ENCODE measurements around the gene COX6A1. TPM values are rescaled to one million over a fixed set of nuclear protein-coding genes. Genes with fewer than 3 reads are reported as not detected.

Gene COX6A1
- total RNA-seq, 2 experiments from 2014 or later, result 337 to 351 TPM

DNA sequence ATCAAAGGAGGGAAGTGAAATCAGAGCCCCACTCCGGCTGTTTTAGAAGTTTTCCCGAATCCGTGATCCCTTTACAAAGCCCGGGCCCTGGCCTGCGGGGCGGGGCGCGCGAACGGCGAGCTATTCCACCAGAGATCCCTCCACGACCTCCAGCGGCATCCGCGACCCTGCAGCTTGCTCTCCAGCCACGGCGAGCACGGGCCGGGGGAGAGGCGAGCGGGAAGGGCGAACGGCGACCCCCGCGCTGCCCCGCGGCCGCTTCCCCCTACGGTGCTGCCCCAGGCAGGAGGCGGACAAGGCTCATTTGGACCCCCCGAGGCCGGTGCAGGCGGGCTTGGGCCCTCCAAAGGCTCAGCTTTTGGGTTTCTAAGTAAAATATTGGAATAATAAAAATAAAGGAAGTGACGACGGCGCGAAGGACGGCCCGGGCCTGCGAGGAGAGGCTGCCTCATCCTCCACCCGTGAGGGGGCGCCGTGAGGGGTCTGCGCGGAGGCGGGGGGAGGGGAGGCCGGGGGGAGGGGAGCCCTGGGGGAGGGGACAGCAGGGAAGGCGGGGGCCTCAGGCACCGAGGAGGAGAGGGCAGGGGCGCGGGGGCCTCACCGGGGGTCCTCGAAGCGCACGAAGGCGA lies 31.0 kb downstream of the COX6A1 start:
- DNase-seq, result peak; percentile 66
- ChIA-PET CTCF (interaction anchor here (0.9 to 4.7 kb wide), 30 partner anchors 8 to 503 kb away, joined by 3 to 27 read pairs (median 5); partner anchors contain the start of genes COQ5, COX6A1, DYNLL1 and POP5), POLR2A (interaction anchor here (0.6 to 4.0 kb wide), 13 partner anchors 10 to 267 kb away, joined by 3 to 27 read pairs (median 4); partner anchors contain the start of genes COQ5, COX6A1, DYNLL1 and PLA2G1B)
- Mint-ChIP-seq H3K27ac (peak overlapping the region; percentile 87), H3K27me3 (ENCODE audit: low read depth) (no peaks in the 10 kb centered on the region), H3K4me1 (ENCODE audit: low read depth) (peaks cover 40% of the 10 kb centered on the region), H3K36me3 (ENCODE audit: low read depth) (peaks cover 37% of the 10 kb centered on the region), H3K4me3 (peak overlapping the region; percentile 96), H3K9me3 (ENCODE audit: insufficient read depth) (no peaks in the 10 kb centered on the region)
- peak; percentile 32 for ATAC-seq

DNA sequence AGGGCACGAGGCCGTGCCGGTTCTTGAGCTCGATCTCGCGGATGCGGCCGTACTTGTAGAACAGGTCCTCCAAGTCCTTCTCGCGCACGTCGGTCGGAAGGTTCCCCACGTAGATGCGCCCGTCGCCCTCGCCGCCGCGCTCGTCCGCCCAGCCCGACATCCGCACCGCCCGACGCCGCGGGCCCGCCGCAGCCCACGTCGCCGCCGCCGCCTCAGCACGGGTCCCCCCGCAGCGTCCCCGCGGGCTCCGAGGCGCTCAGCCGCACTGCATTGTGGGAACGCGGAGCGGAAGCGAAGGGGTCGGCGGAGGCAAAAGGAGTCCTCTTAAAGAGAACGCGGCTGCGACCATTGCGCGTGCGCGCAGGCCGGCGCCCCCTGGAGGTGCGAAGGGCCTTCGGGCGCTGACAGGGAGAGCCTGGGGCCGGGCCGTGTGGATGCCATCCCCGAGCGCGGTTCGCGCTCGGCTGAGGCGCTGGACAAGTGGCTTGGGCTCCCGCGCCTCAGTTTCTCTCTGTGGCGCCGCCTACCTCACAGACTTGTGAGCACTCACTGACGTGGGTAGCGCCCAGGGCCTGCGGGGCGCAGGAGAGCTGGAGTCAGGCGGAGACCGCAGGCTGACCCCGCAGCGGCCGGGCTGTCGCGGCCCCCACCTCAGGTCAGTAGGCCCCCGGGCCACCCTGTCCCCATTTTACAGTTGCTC lies 31.7 kb downstream of the COX6A1 start, which contains the start of gene SRSF9:
TSS of gene SRSF9 (minus strand) at position 299 of the 700 bp plus-strand sequence. CDS start at position 160, 139 bp downstream.
- DNase-seq (peak; percentile 97), ATAC-seq (peak; percentile 96)
- Mint-ChIP-seq H3K27me3 (ENCODE audit: low read depth) (no peaks in the 10 kb centered on the region), H3K36me3 (ENCODE audit: low read depth) (peaks cover 30% of the 10 kb centered on the region), H3K27ac (peak within 1 kb of the TSS; percentile 87), H3K4me3 (peak within 1 kb of the TSS; percentile 96), H3K4me1 (ENCODE audit: low read depth) (peaks cover 40% of the 10 kb centered on the region), H3K9me3 (ENCODE audit: insufficient read depth) (no peaks in the 10 kb centered on the region)
- ChIA-PET POLR2A (interaction anchor here (0.6 to 4.0 kb wide), 12 partner anchors 10 to 268 kb away, joined by 3 to 27 read pairs (median 6); partner anchors contain the start of genes COQ5, DYNLL1, PLA2G1B and RNU4-1), CTCF (interaction anchor here (0.6 to 4.7 kb wide), 38 partner anchors 8 to 502 kb away, joined by 3 to 27 read pairs (median 4); partner anchors contain the start of genes COQ5, COX6A1, DYNLL1 and POP5)

DNA sequence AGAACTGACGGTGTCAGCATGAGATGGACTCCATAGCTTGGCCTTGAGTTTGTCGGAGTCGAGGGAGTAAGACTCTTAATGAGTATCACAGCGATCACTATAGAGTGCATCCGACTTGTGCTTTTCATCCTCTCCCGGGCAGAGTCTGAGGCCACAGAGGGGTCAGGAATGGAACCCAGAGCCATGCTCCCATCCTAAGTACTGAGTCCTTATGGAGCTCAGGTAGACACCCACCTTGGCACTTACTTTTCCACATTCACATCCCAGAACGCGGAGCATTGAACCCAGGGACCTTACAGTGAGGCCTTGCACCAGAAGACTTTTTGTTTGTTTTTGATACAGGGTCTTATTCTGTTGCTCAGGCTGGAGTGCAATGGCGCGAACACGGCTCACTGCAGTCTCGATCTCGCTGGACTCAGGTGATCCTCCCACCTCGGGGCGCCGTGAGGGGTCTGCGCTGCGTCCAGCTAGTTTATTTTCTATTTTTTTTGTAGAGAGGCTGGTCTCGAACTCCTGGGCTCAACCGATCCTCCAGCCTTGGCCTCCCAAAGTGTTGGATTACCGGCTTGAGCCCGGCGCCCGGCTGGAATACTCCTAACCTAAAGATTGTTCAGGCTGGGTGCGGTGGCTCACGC lies 32.4 kb downstream of the COX6A1 start:
- Mint-ChIP-seq H3K9me3 (ENCODE audit: insufficient read depth) (no peaks in the 10 kb centered on the region), H3K36me3 (ENCODE audit: low read depth) (peaks cover 24% of the 10 kb centered on the region), H3K27ac (peak overlapping the region; percentile 81), H3K27me3 (ENCODE audit: low read depth) (no peaks in the 10 kb centered on the region), H3K4me3 (peak overlapping the region; percentile 96), H3K4me1 (ENCODE audit: low read depth) (peaks cover 40% of the 10 kb centered on the region)
- DNase-seq, result no peak
- ChIA-PET CTCF (interaction anchor here (0.6 to 4.7 kb wide), 24 partner anchors 10 to 269 kb away, joined by 3 to 27 read pairs (median 4); partner anchors contain the start of genes DYNLL1, POP5 and RPLP0), POLR2A (interaction anchor here (0.9 to 4.0 kb wide), 5 partner anchors 11 to 178 kb away, joined by 6 to 27 read pairs (median 7); partner anchors contain the start of genes COQ5, DYNLL1, RNU4-1 and RNU4-2)
- ATAC-seq, result peak; percentile 36

DNA sequence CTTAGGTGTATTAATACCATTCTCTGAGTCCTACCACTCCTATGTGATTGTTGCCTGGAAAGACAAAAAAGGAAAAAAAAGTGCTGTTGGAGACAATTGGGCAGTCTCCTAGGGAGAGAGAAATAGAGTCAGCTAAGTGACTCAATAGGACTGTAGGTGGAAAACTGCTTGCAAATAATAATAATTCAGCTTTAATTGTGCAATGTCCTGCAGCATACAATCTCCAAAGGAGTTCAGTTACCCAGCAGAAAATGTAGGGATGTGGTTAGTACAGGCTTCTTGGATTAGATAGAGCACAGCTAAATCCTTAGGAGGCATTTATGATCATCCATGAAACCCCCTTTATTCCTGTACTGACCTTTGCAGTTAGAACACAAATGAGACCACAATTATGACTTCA lies 34.6 kb downstream of the COX6A1 start:
- H3K27me3 Mint-ChIP-seq (ENCODE audit: low read depth), result no peaks in the 10 kb centered on the region
- CTCF ChIA-PET, result interaction anchor here (0.9 to 1.1 kb wide), 2 partner anchors 13 to 16 kb away, joined by 3 read pairs; no protein-coding TSS in a partner anchor
- no peak overlapping the region for H3K4me3 Mint-ChIP-seq
- ATAC-seq (no peak), DNase-seq (no peak)
- peaks cover 10% of the 10 kb centered on the region for H3K36me3 Mint-ChIP-seq (ENCODE audit: low read depth)
- POLR2A ChIA-PET, result interaction anchor here (0.9 to 1.0 kb wide), 2 partner anchors 24 to 42 kb away, joined by 3 to 4 read pairs; no protein-coding TSS in a partner anchor
- H3K9me3 Mint-ChIP-seq (ENCODE audit: insufficient read depth), result no peaks in the 10 kb centered on the region
- no peak overlapping the region for H3K27ac Mint-ChIP-seq
- peaks cover 22% of the 10 kb centered on the region for H3K4me1 Mint-ChIP-seq (ENCODE audit: low read depth)

DNA sequence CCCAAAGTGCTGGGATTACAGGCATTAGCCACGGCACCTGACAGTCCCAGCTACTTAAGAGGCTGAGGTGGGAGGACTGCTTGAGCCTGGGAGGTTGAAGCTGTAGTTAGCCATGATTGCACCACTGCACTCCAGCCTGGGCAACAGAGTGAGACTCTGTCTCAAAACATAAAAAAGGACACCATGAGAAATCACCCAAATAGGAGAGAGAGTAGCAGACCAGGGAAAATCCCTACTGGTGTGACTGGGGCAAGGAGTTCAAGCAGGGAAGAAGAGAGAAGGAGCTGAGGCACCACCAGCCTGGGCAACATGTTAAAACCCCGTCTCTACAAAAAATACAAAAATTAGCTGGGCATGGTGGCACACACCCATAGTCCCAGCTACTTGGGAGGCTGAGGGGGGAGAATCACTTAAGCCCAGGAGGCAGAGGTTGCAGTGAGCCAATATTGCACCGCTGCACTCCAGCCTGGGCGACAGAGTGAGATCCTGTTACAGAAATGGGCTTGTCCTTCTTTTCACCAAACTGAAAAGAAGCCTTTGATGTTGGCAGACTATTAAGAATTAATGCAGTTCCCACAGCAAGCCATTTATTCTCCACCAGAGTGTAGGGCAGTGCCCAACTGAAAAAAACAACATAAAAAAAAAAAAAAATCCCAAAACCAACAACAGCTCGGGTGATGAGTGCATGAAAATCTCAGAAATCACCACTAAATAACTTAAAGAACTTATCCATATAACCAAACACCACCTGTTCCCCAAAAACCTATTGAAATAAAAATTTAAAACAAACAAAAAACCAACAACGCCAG lies 36.1 kb downstream of the COX6A1 start:
- Mint-ChIP-seq H3K27ac (no peak overlapping the region), H3K4me3 (no peak overlapping the region), H3K36me3 (ENCODE audit: low read depth) (no peaks in the 10 kb centered on the region), H3K27me3 (ENCODE audit: low read depth) (no peaks in the 10 kb centered on the region), H3K4me1 (ENCODE audit: low read depth) (peaks cover 13% of the 10 kb centered on the region), H3K9me3 (ENCODE audit: insufficient read depth) (no peaks in the 10 kb centered on the region)
- ATAC-seq (no peak), DNase-seq (no peak)
- ChIA-PET CTCF (interaction anchor here (0.9 kb wide), 1 partner anchor 42 kb away, joined by 3 read pairs; no protein-coding TSS in a partner anchor), POLR2A (interaction anchor here (0.6 kb wide), 1 partner anchor 181 kb away, joined by 3 read pairs; no protein-coding TSS in a partner anchor)

DNA sequence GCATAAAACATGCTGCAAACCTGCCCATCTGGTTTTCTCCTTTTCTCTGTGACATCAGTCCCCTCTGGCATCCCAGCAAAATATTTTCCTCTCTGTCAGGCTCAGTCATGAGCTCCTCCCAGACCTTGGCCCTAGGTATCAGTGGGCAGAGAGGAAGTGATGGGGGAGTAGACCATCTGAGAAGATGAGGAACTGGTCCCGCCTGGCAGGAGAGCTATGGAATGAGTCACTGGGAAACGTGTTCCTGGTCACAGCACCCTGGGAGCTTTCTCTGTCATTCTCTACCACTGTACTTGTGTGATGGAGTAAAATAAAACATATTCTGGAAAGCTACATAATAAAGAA lies 36.7 kb downstream of the COX6A1 start:
- H3K27me3 Mint-ChIP-seq (ENCODE audit: low read depth), result no peaks in the 10 kb centered on the region
- no peak overlapping the region for H3K27ac Mint-ChIP-seq
- no peak for ATAC-seq

DNA sequence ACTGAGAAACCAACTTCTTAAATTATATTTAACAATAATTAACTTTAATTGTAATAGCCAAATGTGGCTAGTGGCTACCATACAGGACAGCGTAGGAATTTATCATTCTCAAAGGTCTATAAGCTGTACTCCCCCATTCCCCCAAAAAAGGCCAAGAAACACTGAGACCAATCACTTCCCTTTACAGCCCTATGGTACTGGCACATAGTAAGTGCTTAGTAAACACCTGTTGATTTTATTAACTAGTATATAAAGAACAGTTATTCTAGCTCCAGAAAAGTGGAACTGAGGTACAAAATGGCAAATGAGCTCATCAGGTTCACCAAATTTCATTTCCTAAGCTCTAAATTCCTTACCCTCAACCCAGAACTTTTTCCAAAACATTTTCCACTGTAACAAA lies 37.7 kb downstream of the COX6A1 start:
- no peak for DNase-seq
- ChIA-PET POLR2A (interaction anchor here (1.3 kb wide), 1 partner anchor 29 kb away, joined by 3 read pairs; the partner anchor contains the start of genes GATC and TRIAP1), CTCF (interaction anchor here (1.6 kb wide), 1 partner anchor 10 kb away, joined by 6 read pairs; no protein-coding TSS in a partner anchor)
- no peak overlapping the region for H3K27ac Mint-ChIP-seq
- H3K9me3 Mint-ChIP-seq (ENCODE audit: insufficient read depth), result no peaks in the 10 kb centered on the region
- no peaks in the 10 kb centered on the region for H3K27me3 Mint-ChIP-seq (ENCODE audit: low read depth)
- H3K4me3 Mint-ChIP-seq, result no peak overlapping the region
- H3K36me3 Mint-ChIP-seq (ENCODE audit: low read depth), result no peaks in the 10 kb centered on the region
- H3K4me1 Mint-ChIP-seq (ENCODE audit: low read depth), result peaks cover 10% of the 10 kb centered on the region
- ATAC-seq, result no peak

More for the DNA sequence above, 36.7 kb downstream of the COX6A1 start:
- no peaks in the 10 kb centered on the region for H3K36me3 Mint-ChIP-seq (ENCODE audit: low read depth)
- peaks cover 13% of the 10 kb centered on the region for H3K4me1 Mint-ChIP-seq (ENCODE audit: low read depth)
- CTCF ChIA-PET, result interaction anchor here (0.9 to 1.6 kb wide), 2 partner anchors 9 to 42 kb away, joined by 3 to 6 read pairs; no protein-coding TSS in a partner anchor
- H3K9me3 Mint-ChIP-seq (ENCODE audit: insufficient read depth), result no peaks in the 10 kb centered on the region
- POLR2A ChIA-PET, result interaction anchor here (0.6 kb wide), 1 partner anchor 181 kb away, joined by 3 read pairs; no protein-coding TSS in a partner anchor
- H3K4me3 Mint-ChIP-seq, result no peak overlapping the region
- DNase-seq, result no peak

DNA sequence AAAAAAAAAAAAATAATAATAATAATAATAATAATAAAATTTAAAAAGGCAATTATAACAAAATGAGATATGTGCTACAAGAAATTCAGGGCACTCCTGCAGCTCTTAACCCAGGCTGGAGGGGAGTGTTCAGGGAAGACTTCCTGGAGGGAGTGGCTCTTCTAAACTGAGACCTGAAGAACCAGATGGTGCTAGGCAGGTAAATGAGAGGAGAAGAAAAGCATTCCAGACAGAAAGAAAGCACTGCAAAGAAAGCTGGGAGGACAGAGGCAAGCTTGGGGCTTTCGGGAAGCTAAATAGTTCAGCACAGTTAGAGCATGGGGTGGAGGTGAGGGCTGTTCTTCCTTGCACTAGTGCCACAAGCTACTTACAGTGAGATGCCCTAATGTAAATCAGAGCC lies 41.5 kb downstream of the COX6A1 start:
- Mint-ChIP-seq H3K36me3 (ENCODE audit: low read depth) (peaks cover 4% of the 10 kb centered on the region), H3K9me3 (ENCODE audit: insufficient read depth) (no peaks in the 10 kb centered on the region), H3K4me3 (no peak overlapping the region), H3K27me3 (ENCODE audit: low read depth) (no peaks in the 10 kb centered on the region), H3K4me1 (ENCODE audit: low read depth) (peaks cover 5% of the 10 kb centered on the region), H3K27ac (no peak overlapping the region)
- no peak for DNase-seq
- no peak for ATAC-seq
- POLR2A ChIA-PET, result interaction anchor here (1.0 kb wide), 1 partner anchor 10 kb away, joined by 6 read pairs; the partner anchor contains the start of gene SRSF9
- CTCF ChIA-PET, result interaction anchor here (0.8 to 1.5 kb wide), 4 partner anchors 11 to 122 kb away, joined by 3 to 4 read pairs (median 4); no protein-coding TSS in a partner anchor

DNA sequence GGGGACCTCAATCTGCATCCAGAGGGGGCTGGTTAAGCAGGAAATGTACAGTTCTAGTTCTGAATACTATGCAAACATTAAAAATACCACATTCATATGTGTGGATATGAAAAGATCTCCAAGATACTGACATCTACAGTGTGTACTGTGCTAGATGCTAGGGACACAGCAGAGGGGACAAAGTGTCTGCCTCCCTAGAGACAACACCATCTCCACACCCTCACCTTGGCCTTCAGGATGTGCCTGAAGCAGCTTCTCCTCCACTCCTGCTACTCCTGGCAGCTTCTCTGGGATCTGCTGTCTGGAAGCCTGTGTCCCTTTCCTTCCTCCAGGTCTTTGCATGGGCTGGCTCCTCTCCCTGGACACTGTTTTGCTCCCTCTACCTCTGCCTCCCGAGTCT lies 42.3 kb downstream of the COX6A1 start:
- Mint-ChIP-seq H3K27ac (no peak overlapping the region), H3K36me3 (ENCODE audit: low read depth) (peaks cover 4% of the 10 kb centered on the region), H3K27me3 (ENCODE audit: low read depth) (no peaks in the 10 kb centered on the region), H3K4me3 (no peak overlapping the region), H3K4me1 (ENCODE audit: low read depth) (peaks cover 5% of the 10 kb centered on the region), H3K9me3 (ENCODE audit: insufficient read depth) (no peaks in the 10 kb centered on the region)
- ATAC-seq (no peak), DNase-seq (no peak)
- ChIA-PET POLR2A (no interaction called here), CTCF (interaction anchor here (1.0 kb wide), 1 partner anchor 10 kb away, joined by 3 read pairs; no protein-coding TSS in a partner anchor)

DNA sequence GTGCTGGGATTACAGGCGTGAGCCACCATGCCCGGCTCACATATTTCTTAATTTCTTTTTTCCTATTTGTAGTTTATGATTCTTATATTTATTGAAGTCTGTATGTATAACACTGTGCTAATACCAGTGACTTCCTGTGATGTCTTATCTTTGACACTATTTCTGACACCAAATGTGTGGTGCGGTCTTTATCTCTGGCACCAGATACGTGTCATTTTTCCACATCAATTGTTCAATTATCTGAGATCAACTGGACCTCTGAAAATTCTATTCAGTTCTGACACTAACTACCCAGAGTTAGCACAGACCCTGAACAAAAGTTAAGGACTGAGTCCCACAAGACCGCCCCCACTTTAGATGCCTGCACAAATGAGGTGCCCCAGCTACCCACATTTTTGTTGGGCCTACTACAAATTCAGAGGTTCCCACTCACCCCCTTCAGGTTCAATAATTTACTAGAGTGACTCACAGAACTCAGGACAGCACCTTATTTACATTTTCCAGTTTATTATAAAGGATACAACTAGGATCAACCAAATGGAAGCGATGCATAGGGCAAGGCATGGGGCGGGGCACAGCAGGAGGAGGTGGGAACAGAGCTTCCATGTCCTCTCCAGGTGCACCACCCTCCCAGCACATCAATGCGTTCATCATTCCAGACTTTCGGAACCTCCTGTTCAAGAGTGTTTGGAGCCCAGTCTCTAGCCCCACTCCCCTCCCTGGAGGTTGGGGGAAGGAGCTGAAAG lies 43.3 kb downstream of the COX6A1 start:
- Mint-ChIP-seq H3K9me3 (ENCODE audit: insufficient read depth) (no peaks in the 10 kb centered on the region), H3K4me3 (no peak overlapping the region), H3K27ac (no peak overlapping the region), H3K36me3 (ENCODE audit: low read depth) (peaks cover 4% of the 10 kb centered on the region), H3K4me1 (ENCODE audit: low read depth) (peaks cover 5% of the 10 kb centered on the region), H3K27me3 (ENCODE audit: low read depth) (no peaks in the 10 kb centered on the region)
- ChIA-PET POLR2A (no interaction called here), CTCF (no interaction called here)
- ATAC-seq (peak; percentile 42), DNase-seq (no peak)

All from activated CD8-positive, alpha-beta T cell treated with anti-CD3 and anti-CD28 coated beads, Interleukin-2, amount 10 ng/mL, durations not matched to agents 7 days and 5 days (primary cell).